Caco-2 (cell line): ENCODE results near the gene CALML5. TPM values are rescaled to one million over a fixed set of nuclear protein-coding genes. Genes with fewer than 3 reads are reported as not detected.

Source experiments
- BruUV-seq: library from RNA; stranded (reverse); fragments of 400-500 nt; replicated peaks from 2 replicates; lab custom pipeline; 2021; lab: Mats Ljungman, UMichigan
- CTCF ChIA-PET: fragments of 300-600 bp; sonication (Branson Sonifier 250); formaldehyde crosslinking; loops from one replicate; lab custom pipeline; 2022; ENCODE audit warnings: antibody characterized with exemption; lab: Charles Lee
- POLR2A ChIA-PET: fragments of 300-600 bp; sonication (Branson Sonifier 250); formaldehyde crosslinking; loops from one replicate; lab custom pipeline; 2022; ENCODE audit warnings: antibody characterized with exemption; lab: Charles Lee
- DNase-seq, 2 experiments: peaks; one replicate each; pipeline versions ENCODE4 v3.0.0 to v3.0.0-alpha.2; 2020 to 2022
- H3K27me3 ChIP-seq: replicated peaks from 2 replicates; pipeline ENCODE4 v1.6.0; 2011; ENCODE audit warnings: low read length; ENCODE audit not compliant: control insufficient read depth, insufficient read depth
- H3K36me3 ChIP-seq: 2 replicates; pipeline ENCODE4 v1.5.1; 2011; ENCODE audit warnings: low read length; ENCODE audit not compliant: control insufficient read depth, insufficient read depth
- H3K4me1 ChIP-seq: fragments of 250-450 bp; sonication (Bioruptor Pico); 2 replicates; pipeline ENCODE4 v1.5.1; 2020; ENCODE audit warnings: mild to moderate bottlenecking
- H3K4me3 ChIP-seq: 2 replicates; pipeline ENCODE4 v1.5.1; 2011; ENCODE audit warnings: low read depth, mild to moderate bottlenecking, control low read depth, low read length
- H3K9me3 ChIP-seq: fragments of 250-450 bp; sonication (Bioruptor Pico); 2 replicates; pipeline ENCODE4 v1.5.1; 2020; ENCODE audit warnings: mild to moderate bottlenecking, moderate library complexity
- H3K27ac Mint-ChIP-seq: one replicate; pipeline ENCODE4 v1.8.0; 2022; ENCODE audit warnings: mixed read lengths; ENCODE audit not compliant: unreplicated experiment
- H3K27me3 Mint-ChIP-seq: one replicate; pipeline ENCODE4 v1.8.0; 2022; ENCODE audit warnings: mixed read lengths; ENCODE audit not compliant: insufficient read depth, unreplicated experiment
- H3K36me3 Mint-ChIP-seq: one replicate; pipeline ENCODE4 v1.8.0; 2022; ENCODE audit warnings: mild to moderate bottlenecking, mixed read lengths; ENCODE audit not compliant: insufficient read depth, unreplicated experiment
- H3K4me1 Mint-ChIP-seq: one replicate; pipeline ENCODE4 v1.8.0; 2022; ENCODE audit warnings: low read depth, mixed read lengths; ENCODE audit not compliant: unreplicated experiment
- H3K4me3 Mint-ChIP-seq: one replicate; pipeline ENCODE4 v1.8.0; 2022; ENCODE audit warnings: mild to moderate bottlenecking, moderate library complexity, mixed read lengths; ENCODE audit not compliant: unreplicated experiment
- H3K9me3 Mint-ChIP-seq: one replicate; pipeline ENCODE4 v1.8.0; 2022; ENCODE audit warnings: mixed read lengths; ENCODE audit not compliant: unreplicated experiment
- intact Hi-C: fragments of 100-400 bp; cut with micrococcal nuclease; formaldehyde crosslinking; loops from one replicate; pipeline ENCODE4 v1.10.0; 2022; ENCODE audit not compliant: unreplicated experiment
- total RNA-seq: library from RNA; stranded (reverse); gene quantifications from 2 replicates; pipeline ENCODE4 v1.2.3, GENCODE V29; 2022
- TF ChIP-seq, protein P1 (sequence below), 2 experiments: fragments of 200-600 bp in 1 of 2; IDR thresholded peaks; 1 replicate in 1 of 2; 2 replicates in 1 of 2; pipeline versions ENCODE4 v1.5.1 to v1.8.0; 2011 to 2022; ENCODE audit warnings: antibody characterized with exemption in 1 of 2, control low read depth in 1 of 2, inconsistent platforms in 1 of 2, low read depth in 1 of 2, low read length in 1 of 2, mild to moderate bottlenecking in 1 of 2, moderate library complexity in 1 of 2; ENCODE audit not compliant: insufficient read depth in 1 of 2, severe bottlenecking in 1 of 2, unreplicated experiment in 1 of 2

CALML5 gene
- total RNA-seq, 1 experiment from 2014 or later: not detected

DNA sequence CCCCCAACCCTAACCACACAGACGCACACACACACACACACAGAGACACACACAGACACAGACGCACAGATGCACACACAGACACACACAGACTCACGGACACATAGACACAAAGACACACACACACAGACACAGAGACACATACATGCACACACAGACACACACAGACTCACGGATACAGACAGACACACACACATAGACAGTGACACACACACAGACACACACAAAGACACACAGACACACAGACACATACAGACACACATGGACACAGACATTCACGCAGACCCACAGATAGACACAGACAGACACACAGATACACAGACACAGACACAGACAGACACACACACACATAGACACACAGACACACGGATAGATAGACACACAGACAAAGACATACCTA lies 2.1 kb downstream of the CALML5 start:
- H3K4me3 ChIP-seq: no peak overlapping the region
- peaks cover 8% of the 10 kb centered on the region for H3K9me3 ChIP-seq
- H3K36me3 Mint-ChIP-seq: peaks cover 16% of the 10 kb centered on the region
- peaks cover 2% of the 10 kb centered on the region for H3K9me3 Mint-ChIP-seq
- ChIA-PET CTCF (no interaction called here), POLR2A (no interaction called here)
- intact Hi-C loops: no loop called here
- no peak overlapping the region for H3K27ac Mint-ChIP-seq
- TF ChIP-seq, protein P1, sequence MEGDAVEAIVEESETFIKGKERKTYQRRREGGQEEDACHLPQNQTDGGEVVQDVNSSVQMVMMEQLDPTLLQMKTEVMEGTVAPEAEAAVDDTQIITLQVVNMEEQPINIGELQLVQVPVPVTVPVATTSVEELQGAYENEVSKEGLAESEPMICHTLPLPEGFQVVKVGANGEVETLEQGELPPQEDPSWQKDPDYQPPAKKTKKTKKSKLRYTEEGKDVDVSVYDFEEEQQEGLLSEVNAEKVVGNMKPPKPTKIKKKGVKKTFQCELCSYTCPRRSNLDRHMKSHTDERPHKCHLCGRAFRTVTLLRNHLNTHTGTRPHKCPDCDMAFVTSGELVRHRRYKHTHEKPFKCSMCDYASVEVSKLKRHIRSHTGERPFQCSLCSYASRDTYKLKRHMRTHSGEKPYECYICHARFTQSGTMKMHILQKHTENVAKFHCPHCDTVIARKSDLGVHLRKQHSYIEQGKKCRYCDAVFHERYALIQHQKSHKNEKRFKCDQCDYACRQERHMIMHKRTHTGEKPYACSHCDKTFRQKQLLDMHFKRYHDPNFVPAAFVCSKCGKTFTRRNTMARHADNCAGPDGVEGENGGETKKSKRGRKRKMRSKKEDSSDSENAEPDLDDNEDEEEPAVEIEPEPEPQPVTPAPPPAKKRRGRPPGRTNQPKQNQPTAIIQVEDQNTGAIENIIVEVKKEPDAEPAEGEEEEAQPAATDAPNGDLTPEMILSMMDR (IDR thresholded peaks at IDR 0.05; ENCODE audit: insufficient read depth in 1 of 2, low read depth in 1 of 2, low read length in 1 of 2, severe bottlenecking in 1 of 2, unreplicated experiment in 1 of 2): no peak
- peaks cover 46% of the 10 kb centered on the region for H3K4me1 ChIP-seq
- no TSS peak for BruUV-seq
- H3K4me3 Mint-ChIP-seq: no peak overlapping the region
- no peaks in the 10 kb centered on the region for H3K27me3 ChIP-seq
- H3K27me3 Mint-ChIP-seq: no peaks in the 10 kb centered on the region
- H3K36me3 ChIP-seq: peaks cover 4% of the 10 kb centered on the region
- H3K4me1 Mint-ChIP-seq: peaks cover 7% of the 10 kb centered on the region
- no peak for DNase-seq

DNA sequence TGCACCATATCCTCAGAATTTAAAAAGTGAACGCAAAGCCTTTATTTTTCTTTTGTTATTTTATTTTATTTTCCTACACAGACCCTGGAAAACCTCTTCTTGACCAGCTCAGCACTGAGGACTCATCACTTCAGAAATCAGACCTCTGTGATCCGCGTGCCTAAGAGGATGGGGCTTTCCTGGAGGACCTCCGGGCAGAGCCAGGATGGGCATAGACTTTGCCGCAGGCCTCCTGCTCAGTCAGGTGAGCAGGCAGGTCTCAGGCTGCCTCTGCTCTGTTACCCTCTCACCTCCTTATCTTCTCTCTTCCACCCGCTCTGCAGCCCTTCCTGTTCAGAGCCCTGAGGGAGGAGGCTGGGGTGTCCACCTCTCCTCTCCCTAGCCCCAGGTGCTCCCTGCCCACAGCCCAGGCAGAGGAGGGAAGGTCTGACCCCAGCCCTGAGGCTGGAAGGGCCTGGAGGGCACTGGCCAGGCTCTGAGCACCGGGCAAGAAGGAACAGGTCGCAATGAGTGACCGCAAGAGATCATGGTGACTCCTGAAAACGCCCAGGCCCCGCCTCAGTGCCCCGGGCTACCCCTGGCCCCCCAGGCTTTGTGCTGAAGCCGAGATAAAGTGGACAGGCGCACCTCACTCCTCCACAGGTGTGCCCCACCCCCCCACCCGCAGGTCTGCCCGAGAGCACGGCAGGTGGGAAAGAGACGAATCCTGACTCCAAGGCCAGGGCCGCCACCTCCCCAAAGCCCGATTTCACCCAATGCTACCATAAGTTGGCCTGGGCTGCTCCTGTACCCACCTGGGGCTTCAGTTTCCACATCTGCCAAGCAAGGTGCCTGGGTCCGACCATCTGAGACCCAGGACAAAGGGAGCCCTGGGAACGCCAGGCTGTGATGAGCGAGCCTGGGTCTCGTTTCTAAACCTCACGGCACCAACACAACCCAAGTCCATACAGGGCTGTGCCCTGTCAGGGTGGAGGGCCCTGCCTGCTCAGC lies 2.8 kb downstream of the CALML5 start:
- H3K27ac Mint-ChIP-seq: no peak overlapping the region
- peaks cover 7% of the 10 kb centered on the region for H3K36me3 ChIP-seq
- no TSS peak for BruUV-seq
- CTCF ChIA-PET: interaction anchor here (0.6 to 2.2 kb wide), 2 partner anchors 126 to 302 kb away, joined by 3 to 6 read pairs; no protein-coding TSS in a partner anchor
- peaks cover 7% of the 10 kb centered on the region for H3K4me1 Mint-ChIP-seq
- peak in 1 of 2 experiments; percentile 80 for DNase-seq
- intact Hi-C loops: no loop called here
- no peaks in the 10 kb centered on the region for H3K27me3 ChIP-seq
- no peak overlapping the region for H3K4me3 ChIP-seq
- H3K36me3 Mint-ChIP-seq: peaks cover 16% of the 10 kb centered on the region
- peaks cover 16% of the 10 kb centered on the region for H3K9me3 ChIP-seq
- TF ChIP-seq, protein P1 (IDR thresholded peaks at IDR 0.05; ENCODE audit: insufficient read depth in 1 of 2, low read depth in 1 of 2, low read length in 1 of 2, severe bottlenecking in 1 of 2, unreplicated experiment in 1 of 2): no peak
- peaks cover 10% of the 10 kb centered on the region for H3K9me3 Mint-ChIP-seq
- H3K4me1 ChIP-seq: peaks cover 43% of the 10 kb centered on the region
- POLR2A ChIA-PET: interaction anchor here (0.6 kb wide), 1 partner anchor 120 kb away, joined by 3 read pairs; no protein-coding TSS in a partner anchor
- no peaks in the 10 kb centered on the region for H3K27me3 Mint-ChIP-seq
- no peak overlapping the region for H3K4me3 Mint-ChIP-seq

DNA sequence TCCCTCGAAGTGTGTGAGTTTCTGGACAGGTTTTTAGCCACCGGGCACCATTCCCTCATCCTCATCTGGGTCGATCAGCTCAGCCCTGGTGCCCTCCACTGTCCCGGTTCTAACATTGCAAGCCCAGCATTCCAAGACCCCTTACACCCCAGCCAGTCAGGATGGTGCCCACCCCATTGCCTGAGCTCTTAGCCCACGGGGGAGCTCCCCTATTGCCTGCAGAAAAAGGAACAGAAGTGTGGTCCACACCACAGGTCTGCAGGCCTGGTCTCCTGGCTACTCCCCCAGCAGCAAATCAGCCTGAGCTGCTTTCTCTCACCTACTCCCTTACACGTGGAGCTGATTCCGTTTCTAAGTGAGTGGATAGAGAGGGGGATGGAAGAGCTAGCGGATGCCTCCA lies 4.8 kb downstream of the CALML5 start:
- TF ChIP-seq, protein P1 (IDR thresholded peaks at IDR 0.05; ENCODE audit: insufficient read depth in 1 of 2, low read depth in 1 of 2, low read length in 1 of 2, severe bottlenecking in 1 of 2, unreplicated experiment in 1 of 2): no peak
- Histone ChIP-seq H3K36me3 (peaks cover 7% of the 10 kb centered on the region), H3K4me1 (peaks cover 44% of the 10 kb centered on the region), H3K9me3 (peaks cover 18% of the 10 kb centered on the region), H3K27me3 (no peaks in the 10 kb centered on the region), H3K4me3 (no peak overlapping the region)
- no TSS peak for BruUV-seq
- Mint-ChIP-seq H3K9me3 (peaks cover 10% of the 10 kb centered on the region), H3K4me3 (no peak overlapping the region), H3K27ac (peak overlapping the region; percentile 83), H3K27me3 (no peaks in the 10 kb centered on the region), H3K4me1 (no peaks in the 10 kb centered on the region), H3K36me3 (peaks cover 27% of the 10 kb centered on the region)
- intact Hi-C loops: no loop called here
- ChIA-PET CTCF (interaction anchor here (2.2 kb wide), 1 partner anchor 128 kb away, joined by 6 read pairs; no protein-coding TSS in a partner anchor), POLR2A (interaction anchor here (1.5 kb wide), 1 partner anchor 48 kb away, joined by 5 read pairs; no protein-coding TSS in a partner anchor)
- no peak for DNase-seq
